ENCODE data around the gene PIGC.
A peak's percentile ranks its signal among the peaks of the same experiment; 100 is the strongest.

PIGC gene

GRCh38 chr1:172431721-172432192 lies 12.1 kb downstream of the PIGC start:
- peak overlapping the region; percentile 21 for H3K27ac ChIP-seq
- TF ChIP-seq ZFX (IDR thresholded peaks at IDR 0.05; ENCODE audit: borderline replicate concordance) (no peak), CTCF (IDR thresholded peaks at IDR 0.05) (no peak)

- no peak for TF ChIP-seq CTCF (IDR thresholded peaks at IDR 0.05)
- TF ChIP-seq ZFX (IDR thresholded peaks at IDR 0.05; ENCODE audit: borderline replicate concordance): no peak
- peak overlapping the region; percentile 21; the same call in 1 of the 2 replicates for H3K27ac ChIP-seq
Observed at GRCh38 chr1:172431204-172431603, 12.7 kb downstream of the PIGC start.

- no peak overlapping the region for H3K27ac ChIP-seq
- no peak for TF ChIP-seq ZFX (IDR thresholded peaks at IDR 0.05; ENCODE audit: borderline replicate concordance)
Observed at GRCh38 chr1:172430128-172430454, 13.8 kb downstream of the PIGC start.

- H3K27ac ChIP-seq: no peak overlapping the region
Observed at GRCh38 chr1:172429331-172430127, 14.3 kb downstream of the PIGC start.

GRCh38 chr1:172427191-172427590 lies 16.7 kb downstream of the PIGC start:
- TF ChIP-seq ZFX (IDR thresholded peaks at IDR 0.05; ENCODE audit: borderline replicate concordance) (no peak), CTCF (IDR thresholded peaks at IDR 0.05) (no peak)
- no peak overlapping the region for H3K27ac ChIP-seq

More at GRCh38 chr1:172429331-172430127, 14.3 kb downstream of the PIGC start:
- no peak for TF ChIP-seq ZFX (IDR thresholded peaks at IDR 0.05; ENCODE audit: borderline replicate concordance)
- peak; percentile 99 for TF ChIP-seq CTCF (IDR thresholded peaks at IDR 0.05)

GRCh38 chr1:172425339-172425738 lies 18.5 kb downstream of the PIGC start:
- H3K27ac ChIP-seq: no peak overlapping the region
- TF ChIP-seq ZFX (IDR thresholded peaks at IDR 0.05; ENCODE audit: borderline replicate concordance) (no peak), CTCF (IDR thresholded peaks at IDR 0.05) (no peak)

GRCh38 chr1:172423336-172423735 lies 20.5 kb downstream of the PIGC start:
- no peak overlapping the region for H3K27ac ChIP-seq
- no peak for TF ChIP-seq ZFX (IDR thresholded peaks at IDR 0.05; ENCODE audit: borderline replicate concordance)
- no peak for TF ChIP-seq CTCF (IDR thresholded peaks at IDR 0.05)
